Cerebellar cortex (tissue), 1 donor: ENCODE data around the gene STIMATE.

Source experiments
- DNase-seq: peaks from one replicate; pipeline ENCODE4 v3.0.0-alpha.2; 2015; ENCODE audit warnings: low spot score

Gene STIMATE

GRCh38 chr3:52897130-52898122, at the start of gene STIMATE:
TSS of gene STIMATE (minus strand) at chr3:52897548. CDS start at chr3:52897450, 98 bp downstream.
- DNase-seq, result peak; percentile 86

- DNase-seq, result no peak
These were observed 42.3 kb upstream of the STIMATE start for GRCh38 chr3:52939600-52939999.

GRCh38 chr3:52934630-52935530, 37.5 kb upstream of the STIMATE start:
- DNase-seq, result peak; percentile 82

GRCh38 chr3:52931889-52932288, 34.5 kb upstream of the STIMATE start:
- DNase-seq, result no peak

GRCh38 chr3:52931328-52931727, 34.0 kb upstream of the STIMATE start:
- no peak for DNase-seq

GRCh38 chr3:52930748-52931147, 33.4 kb upstream of the STIMATE start:
- no peak for DNase-seq

GRCh38 chr3:52926554-52926953, 29.2 kb upstream of the STIMATE start:
- no peak for DNase-seq

- DNase-seq, result no peak
These were observed 28.3 kb upstream of the STIMATE start for GRCh38 chr3:52925405-52926313.

GRCh38 chr3:52923963-52924362, 26.6 kb upstream of the STIMATE start:
- no peak for DNase-seq

GRCh38 chr3:52920841-52921240, 23.5 kb upstream of the STIMATE start:
- DNase-seq, result no peak

- no peak for DNase-seq
These were observed 19.7 kb upstream of the STIMATE start for GRCh38 chr3:52917044-52917443.

GRCh38 chr3:52915294-52915693, 17.9 kb upstream of the STIMATE start:
- DNase-seq, result no peak

GRCh38 chr3:52912885-52913731, 15.8 kb upstream of the STIMATE start:
- DNase-seq, result no peak

GRCh38 chr3:52910823-52911222, 13.5 kb upstream of the STIMATE start:
- no peak for DNase-seq

- DNase-seq, result no peak
These were observed 10.1 kb upstream of the STIMATE start for GRCh38 chr3:52907497-52907896.

- DNase-seq, result no peak
These were observed 7.2 kb upstream of the STIMATE start for GRCh38 chr3:52904552-52904951.

- DNase-seq, result no peak
These were observed 6.7 kb upstream of the STIMATE start for GRCh38 chr3:52904000-52904399.

GRCh38 chr3:52896613-52897012, 735 bp downstream of the STIMATE start:
- DNase-seq, result no peak

- no peak for DNase-seq
These were observed 1.2 kb downstream of the STIMATE start for GRCh38 chr3:52896151-52896550.

GRCh38 chr3:52895418-52895817, 1.9 kb downstream of the STIMATE start:
- no peak for DNase-seq

GRCh38 chr3:52894756-52895155, 2.6 kb downstream of the STIMATE start:
- no peak for DNase-seq
